ENCODE data around the gene SLC1A1.
"Not testable (repeated sequence)": the region's sequence is repeated elsewhere in the genome, so short reads cannot be mapped to it uniquely, and the experiment has no call there.

Gene SLC1A1

DNA sequence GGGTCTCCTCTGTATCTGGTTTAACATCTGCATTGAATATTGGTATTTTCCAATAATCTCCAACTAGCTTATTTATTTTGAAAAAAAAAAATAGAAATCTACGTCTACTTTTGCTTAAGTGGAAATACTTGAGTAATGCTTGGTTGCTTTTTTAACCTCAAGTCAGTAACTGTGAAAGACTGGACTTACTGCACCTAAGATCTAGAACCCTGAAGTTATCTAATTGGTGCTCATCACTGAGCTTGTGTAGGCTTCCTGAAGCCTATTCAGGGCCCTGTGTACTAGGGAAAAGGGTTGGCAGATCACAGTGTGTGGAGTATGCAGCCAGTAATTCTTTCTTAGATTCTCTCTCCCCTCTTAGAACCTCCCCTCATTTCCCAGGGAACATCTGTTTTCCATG lies 16.2 kb downstream of the SLC1A1 start:
- no peak for DNase-seq (ENCODE audit: low read depth)

DNA sequence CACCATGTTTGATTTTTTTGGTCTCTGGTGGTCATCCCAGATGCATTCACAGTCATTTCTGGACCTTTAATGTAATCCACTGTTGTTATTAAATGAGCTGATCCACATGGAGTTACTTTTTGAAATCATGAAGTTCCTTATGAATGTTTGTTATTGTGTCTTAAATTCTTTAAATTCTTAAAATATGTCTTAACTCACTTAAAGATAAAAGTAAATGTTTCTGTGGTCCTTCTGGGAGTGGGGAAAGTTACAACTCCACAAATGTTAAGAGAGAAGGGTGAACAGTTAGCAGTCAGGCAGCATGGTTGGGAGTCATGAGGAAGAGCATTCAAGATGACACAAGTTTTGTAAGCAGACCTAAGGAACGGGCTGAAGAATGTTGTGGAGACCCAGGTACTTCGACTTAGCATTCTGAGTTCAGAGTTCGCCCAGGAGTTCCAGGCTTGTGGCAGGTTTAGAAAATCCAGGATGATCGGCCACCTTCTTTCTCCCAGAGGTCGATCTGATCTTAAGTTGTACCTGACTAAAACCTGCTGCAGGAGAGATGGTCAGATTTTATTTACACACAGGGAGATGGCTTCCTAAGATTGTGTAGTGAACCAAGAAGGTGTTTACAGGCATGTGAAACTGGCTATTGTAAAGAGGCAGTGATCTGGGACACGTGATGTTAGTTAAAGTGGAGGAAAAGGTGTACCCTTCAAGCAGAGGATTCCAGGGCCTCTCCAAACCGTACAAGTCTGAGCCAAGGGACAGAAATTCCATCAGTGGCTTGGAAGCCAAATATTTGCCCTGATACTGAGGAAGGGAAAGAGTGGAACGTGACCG lies 17.2 kb downstream of the SLC1A1 start:
- no peak for DNase-seq (ENCODE audit: low read depth)

DNA sequence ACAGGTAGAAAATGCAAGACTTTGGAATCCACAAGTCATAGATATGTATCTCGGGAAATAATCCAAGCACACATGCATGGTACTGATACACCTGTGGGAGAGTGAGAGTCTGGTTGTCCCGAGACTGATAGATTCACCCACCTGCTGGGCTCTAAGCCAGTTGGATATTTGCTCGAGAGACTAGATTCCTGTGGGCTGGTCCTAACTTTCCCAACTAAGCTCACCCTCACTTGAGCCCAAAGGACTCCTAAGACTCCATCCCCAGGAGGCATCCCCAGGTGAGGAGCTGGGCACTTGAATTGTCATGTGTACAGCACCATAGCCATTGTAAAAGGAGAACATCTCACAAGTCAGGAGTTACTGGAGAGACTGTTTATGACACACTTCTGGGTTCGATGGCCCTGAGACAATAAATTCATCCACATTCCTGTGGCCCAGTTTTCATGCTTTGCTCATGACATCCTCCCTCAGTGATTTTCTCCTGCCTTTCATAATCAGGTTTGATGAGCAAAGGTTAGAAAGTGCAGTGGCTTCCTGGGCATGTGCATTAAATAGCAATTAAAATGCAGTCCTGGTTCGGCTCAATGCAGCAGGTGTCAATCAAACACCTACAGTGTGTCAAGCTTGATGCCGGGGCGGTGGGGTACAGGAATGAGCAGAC lies 18.1 kb downstream of the SLC1A1 start:
- no peak for DNase-seq (ENCODE audit: low read depth)

DNA sequence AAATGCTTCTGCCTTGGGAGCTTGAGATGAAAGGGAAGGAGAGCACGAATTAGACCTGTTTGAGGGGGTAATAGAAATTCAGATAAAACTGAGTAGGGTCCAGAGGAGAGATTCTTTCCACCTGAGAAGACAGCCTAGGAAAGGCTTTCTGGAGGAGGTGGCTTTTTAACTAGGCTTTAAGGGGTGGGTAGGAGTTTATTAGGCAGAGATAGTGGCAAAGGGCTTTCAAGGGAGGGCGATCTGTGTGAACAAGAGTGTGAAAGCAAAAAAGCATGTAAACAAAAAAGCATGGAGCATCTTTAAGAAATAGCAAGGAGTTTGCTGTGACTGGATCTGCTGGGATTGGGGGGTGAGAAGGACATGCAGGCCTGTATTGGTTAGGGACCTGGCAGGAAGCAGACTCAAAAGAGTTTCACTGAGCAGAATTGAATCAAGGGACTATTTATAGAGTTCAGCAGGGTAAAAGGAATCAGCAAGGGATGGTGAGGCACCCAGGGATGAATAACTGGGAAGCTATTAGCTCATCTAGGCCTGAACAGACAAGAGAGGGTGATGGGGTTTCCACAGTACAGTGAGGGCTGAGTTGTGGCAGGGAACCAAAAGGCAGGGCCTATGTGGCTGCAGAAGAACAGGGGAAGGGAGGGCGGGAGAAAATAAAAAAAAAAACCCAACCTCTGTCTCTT lies 18.8 kb downstream of the SLC1A1 start:
- DNase-seq (ENCODE audit: low read depth): no peak

DNA sequence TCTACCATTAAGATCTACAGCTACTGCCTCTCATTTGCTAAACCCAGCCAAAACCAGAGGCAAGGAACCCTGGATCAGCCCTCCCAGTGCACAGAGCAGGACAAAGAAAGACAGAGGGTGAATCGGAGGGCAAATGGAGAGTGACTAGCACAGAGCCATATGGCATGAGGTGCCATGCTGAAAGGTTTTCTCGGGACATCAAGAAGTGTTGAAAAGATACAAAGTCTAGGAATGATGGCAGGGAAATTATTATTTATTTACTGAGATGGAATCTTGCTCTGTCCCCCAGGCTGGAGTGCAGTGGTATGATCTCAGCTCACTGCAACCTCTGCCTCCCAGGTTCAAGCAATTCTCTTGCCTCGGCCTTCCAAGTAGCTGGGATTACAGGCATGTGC lies 19.3 kb downstream of the SLC1A1 start:
- no peak for DNase-seq (ENCODE audit: low read depth)

DNA sequence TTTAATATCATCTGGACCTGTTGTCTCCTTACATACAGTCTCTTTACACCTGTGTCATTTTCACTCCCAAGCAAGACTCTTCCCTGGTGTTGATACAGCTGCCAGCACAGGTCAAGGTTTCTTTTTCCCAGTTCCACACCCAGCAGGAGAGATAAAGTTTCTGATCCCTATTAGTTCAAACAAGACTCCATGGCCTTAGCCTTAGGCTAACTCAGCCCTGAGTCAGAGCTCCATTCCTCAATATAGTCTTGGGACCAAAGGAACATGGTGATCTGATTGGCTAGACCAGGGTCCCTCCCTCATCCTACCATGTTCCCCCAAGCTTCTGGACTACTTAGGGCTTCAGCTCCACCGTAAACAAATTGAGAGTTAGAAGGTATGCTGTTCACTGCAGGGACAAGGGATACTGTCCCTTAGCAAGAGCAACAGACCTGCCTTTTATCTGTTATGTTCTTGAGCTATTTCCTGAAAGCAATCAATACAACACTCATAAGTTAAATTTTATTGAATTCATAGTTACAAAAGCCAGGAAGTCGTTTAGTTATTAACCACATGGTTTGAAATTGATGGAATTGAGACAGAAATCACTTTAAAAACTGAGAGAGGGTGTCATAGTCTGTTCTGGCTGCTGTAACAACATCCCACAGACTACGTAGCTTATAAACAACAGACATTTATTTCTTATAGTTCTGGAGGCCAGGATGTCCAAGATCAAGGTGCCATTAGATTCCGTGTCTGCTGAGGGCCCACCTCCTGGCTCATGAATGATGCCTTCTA lies 20.5 kb downstream of the SLC1A1 start:
- no peak for DNase-seq (ENCODE audit: low read depth)

DNA sequence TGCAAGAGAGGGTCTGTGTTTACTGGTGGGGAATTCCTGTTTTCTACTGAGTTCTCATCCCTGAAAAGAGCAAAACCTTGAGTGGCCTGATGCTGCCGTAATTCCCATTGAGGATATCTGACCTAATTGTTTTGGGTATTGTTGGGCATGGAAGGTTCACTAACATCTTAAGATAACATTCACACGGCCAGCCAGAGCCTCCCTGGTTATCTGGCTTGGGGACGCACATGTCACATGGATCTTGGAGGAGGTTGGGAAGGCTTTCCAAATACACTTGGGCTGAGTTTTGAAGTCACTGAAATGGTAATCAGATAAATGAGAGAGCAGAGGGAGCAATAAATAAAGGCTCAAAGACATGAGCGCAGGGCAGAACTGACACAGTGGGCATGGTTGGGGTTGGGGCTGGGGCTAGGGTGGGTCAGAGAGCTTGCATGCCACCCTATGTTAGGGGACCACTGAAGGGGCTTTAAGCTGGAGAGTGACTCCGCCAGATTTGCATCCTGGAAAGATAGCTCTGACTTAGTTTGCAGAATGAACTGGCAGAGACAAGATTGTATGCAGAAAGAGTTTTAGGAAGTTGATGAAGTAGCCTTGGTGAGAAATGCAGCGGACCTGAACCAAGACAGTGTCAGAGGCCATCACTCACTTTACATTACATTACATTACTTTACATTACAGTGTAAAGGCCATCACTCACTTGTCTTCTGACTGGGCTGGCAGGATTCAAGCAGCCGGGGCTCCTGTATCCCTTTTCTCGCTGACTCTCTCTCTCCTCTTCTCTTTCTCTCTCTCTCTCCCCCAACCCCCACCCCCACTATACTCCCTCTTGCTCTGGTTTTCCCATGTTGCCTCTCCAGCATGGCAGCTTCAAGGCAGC lies 24.2 kb downstream of the SLC1A1 start:
- no peak for DNase-seq (ENCODE audit: low read depth)

DNA sequence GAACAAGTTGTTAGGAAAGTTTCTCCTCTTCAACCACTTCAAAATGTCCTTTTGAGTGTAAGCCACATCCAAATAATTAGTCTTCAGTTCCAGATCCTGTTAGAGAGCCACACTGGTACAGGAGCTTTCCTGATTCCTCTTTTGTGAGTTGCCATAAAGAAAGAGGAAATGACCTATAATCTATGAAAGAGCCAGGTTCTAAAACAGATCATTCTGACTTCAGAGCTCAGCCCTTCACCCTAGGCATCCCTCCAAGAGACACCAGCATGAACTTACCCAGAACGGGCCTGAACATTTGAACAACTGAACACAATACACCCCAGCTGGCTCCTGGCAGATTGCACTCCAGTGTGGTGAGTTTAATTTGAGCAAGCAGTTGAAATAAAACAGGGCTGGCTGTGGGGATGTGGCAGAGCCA lies 25.7 kb downstream of the SLC1A1 start:
- no peak for DNase-seq (ENCODE audit: low read depth)

DNA sequence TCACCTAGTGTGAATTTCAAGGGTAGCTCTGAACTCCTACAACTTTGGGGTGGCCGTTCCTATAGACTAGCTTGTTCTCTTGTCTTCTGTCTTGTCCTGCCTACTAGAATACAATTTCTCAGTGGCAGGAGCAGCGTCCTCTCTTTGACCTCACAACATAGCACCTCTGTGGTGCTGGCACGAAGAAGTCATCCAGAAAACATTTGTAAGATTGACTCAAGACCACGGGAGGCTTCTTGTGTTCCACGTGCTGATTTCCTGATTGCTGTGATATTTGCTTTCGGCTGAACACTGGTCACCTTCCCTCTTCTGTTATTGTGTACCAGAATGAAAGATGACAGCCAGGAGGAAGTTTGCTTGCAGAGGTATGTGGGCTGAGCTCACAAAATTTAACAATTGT lies 27.0 kb downstream of the SLC1A1 start:
- no peak for DNase-seq (ENCODE audit: low read depth)

DNA sequence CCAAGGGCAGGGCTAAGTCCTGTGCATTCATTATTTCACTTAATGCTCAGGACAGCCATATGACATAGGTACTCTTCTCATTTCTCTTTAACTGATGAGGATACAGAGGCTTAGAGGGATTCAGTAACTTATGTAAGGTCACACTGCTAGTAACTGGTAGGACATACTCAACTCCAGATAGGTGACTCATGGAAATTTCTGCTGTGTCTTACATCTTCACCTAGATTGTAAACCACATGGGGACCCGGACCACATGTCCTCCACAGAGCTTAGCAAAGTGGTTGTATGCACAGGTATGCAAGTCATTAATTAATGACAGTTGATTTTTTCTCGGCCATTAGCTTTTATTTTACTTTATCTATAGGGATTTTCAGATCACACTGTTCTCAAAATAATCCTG lies 29.3 kb downstream of the SLC1A1 start:
- DNase-seq (ENCODE audit: low read depth): no peak

DNA sequence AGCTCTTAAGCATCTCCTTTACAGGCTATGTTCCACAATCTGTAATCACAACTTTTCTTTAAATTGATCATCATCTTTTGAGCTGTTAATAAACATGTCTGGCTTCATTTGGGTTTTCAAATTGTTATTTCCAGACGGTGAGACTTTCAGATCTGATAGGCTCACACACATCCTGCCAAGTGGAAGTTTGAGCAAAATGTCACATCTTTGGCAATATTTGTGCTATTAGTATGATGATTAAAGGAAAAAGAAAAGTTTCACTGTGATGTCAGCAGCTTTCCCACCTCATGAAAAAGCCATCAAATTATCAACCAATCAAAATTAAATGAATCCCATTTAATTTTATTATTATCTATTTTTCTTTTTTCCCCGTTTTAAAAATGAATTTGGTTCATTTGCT lies 29.8 kb downstream of the SLC1A1 start:
- DNase-seq (ENCODE audit: low read depth): no peak

DNA sequence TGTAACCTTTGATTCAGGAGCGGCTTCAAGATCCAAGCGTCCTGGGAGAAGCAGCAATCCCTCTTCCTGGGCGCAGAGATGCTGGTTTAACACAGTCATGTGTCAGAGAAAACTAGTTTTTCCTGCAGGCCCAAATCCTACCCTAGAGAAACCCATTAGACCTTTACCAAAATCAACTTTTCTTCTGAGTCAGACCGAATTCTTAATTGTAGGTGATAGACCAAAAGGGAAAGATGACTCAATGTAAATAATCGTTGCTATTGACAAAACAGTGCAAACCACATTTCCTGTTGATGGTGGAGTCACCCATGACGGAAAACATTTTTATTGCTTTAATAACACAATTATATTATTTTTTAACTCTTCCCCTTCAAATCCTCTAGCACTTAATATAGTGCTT lies 40.1 kb downstream of the SLC1A1 start:
- DNase-seq (ENCODE audit: low read depth): no peak

DNA sequence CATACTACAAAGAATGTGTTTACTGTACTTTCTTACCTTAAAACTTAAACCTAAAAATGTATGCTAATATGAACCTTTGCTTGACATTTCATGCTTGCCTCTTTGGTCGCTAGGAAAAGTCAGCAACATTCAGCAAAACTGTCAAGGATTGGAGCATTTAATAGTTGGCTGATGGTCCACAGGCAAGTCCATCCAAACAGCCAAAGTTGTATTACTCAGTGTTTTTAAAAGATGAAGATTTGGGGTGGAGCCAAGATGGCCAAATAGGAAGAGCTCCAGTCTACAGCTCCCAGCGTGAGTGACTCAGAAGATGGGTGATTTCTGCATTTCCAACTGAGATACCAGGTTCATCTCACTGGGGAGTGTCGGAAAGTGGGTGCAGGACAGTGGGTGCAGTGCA lies 40.6 kb downstream of the SLC1A1 start:
- not testable (repeated sequence) for DNase-seq (ENCODE audit: low read depth)

DNA sequence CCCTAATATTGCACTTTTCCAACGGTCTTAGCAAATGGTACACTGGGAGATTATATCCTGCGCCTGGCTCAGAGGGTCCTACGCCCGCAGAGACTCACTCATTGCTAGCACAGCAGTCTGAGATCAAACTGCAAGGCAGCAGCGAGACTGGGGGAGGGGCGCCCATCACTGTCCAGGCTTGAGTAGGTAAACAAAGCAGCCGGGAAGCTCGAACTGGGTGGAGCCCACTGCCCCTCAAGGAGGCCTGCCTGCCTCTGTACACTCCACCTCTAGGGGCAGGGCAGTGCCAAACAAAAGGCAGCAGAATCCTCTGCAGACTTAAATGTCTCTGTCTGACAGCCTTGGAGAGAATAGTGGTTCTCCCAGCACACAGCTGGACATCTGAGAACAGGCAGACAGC lies 41.1 kb downstream of the SLC1A1 start:
- DNase-seq (ENCODE audit: low read depth): not testable (repeated sequence)

DNA sequence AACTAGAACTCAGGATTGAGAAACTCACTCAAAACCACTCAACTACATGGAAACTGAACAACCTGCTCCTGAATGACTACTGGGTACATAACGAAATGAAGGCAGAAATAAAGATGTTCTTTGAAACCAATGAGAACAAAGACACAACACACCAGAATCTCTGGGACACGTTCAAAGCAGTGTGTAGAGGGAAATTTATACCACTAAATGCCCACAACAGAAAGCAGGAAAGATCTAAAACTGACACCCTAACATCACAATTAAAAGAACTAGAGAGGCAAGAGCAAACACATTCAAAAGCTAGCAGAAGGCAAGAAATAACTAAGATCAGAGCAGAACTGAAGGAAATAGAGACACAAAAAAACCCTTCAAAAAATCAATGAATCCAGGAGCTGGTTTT lies 43.6 kb downstream of the SLC1A1 start:
- DNase-seq (ENCODE audit: low read depth): not testable (repeated sequence)

DNA sequence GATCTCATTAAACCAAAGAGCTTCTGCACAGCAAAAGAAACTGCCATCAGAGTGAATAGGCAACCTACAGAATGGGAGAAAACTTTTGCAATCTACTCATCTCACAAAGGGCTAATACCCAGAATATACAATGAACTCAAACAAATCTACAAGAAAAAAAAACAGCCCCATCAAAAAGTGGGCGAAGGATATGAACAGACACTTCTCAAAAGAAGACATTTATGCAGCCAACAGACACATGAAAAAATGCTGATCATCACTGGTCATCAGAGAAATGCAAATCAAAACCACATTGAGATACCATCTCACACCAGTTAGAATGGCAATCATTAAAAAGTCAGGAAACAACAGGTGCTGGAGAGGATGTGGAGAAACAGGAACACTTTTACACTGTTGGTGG lies 45.9 kb downstream of the SLC1A1 start:
- not testable (repeated sequence) for DNase-seq (ENCODE audit: low read depth)

DNA sequence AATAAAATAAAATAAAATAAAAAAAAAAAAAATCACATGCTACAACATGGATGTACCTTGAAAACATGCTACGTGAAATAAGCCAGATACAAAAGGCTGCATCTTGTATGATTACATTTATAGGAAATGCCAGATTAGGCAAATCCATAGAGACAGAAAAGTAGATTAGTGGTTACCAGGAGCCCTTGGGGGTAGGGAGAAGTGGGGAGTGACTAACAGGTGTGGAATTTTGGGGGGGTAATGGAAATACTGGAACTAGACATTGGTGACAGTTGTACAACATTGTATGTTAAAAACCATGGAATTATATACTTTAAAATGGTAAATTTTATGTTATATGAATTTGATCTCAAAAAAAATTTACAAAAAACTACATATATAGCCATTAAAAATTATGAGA lies 47.3 kb downstream of the SLC1A1 start:
- DNase-seq (ENCODE audit: low read depth): no peak

DNA sequence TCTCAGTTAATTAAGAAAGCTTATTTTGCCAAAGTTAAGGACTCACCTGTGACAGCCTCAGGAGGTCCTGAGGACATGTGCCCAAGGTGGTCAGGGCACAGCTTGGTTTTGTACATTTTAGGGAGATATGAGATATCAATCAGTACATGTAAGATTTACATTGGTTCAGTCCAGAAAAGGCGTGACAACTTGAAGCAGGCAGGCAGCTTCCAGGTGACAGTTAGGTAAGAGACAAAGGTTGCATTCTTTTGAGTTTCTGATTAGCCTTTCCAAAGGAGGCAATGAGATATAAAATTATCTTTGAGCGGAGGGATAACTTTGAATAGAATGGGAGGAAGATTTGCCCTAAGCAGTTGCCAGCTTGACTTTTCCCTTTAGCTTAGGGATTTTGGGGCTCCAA lies 47.8 kb downstream of the SLC1A1 start:
- no peak for DNase-seq (ENCODE audit: low read depth)

DNA sequence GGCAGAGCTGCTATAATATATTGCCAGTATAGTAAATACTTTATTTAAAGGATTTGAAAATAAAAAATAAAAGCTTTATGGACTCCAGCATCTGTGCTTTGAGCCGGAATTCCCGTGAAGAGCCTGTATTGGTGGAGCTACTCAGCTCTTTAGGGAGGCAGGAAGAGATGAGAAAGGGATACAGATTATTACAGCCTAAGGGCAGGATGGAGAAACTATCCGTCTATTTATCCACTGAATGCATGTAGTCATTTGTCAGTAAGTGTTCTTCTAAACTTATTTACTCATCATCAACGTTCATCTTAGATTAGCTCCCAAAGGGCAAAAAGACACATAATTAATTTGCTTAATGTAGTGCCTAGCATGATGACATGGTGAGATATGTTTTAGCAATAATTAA lies 48.4 kb downstream of the SLC1A1 start:
- DNase-seq (ENCODE audit: low read depth): no peak

DNA sequence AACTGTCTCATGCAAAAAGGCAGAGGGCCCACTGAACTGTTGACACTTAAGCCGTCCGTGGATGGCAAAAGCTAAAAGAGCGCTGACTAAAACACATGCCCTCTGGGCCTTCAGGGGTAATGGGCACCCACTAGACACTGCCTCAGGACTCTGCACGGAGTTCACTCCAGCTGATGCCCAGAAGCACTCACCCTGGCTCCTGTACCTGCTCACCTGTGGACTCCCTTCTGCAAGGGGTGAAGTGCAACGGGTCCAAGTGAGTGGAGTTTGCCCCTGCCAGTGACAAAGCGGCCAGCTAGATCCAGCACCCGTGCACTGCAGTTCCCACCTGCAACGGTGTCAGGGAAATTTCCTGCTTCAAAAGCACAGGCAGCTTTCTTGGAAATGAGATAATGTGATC lies 50.2 kb downstream of the SLC1A1 start:
- no peak for DNase-seq (ENCODE audit: low read depth)

DNA sequence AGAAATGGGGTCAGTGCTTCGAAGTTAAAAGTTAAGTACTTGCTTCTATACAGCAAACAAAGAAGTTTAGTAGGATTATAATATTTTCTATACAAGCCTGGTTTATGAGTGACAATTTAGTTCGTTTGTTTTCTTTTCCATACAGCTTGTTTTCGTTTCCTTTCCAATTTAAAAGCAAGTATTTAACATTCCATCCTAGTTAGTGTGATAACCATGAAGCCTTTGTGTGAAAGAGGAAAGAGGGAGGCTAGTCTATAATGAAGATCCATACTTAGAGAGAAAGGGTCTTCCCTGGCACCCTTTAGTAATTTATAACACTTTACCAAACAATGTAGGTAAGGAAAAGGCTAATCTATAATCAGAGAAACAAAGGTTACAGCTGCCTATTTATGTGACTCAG lies 51.0 kb downstream of the SLC1A1 start:
- DNase-seq (ENCODE audit: low read depth): no peak

Data from stimulated activated CD8-positive, alpha-beta memory T cell treated with anti-CD3 and anti-CD28 coated beads, Interleukin-7, amount 100 ng/mL, for 24 hours (primary cell).